HepG2 (cell line): ENCODE measurements around the gene SHLD1. TPM values are rescaled to one million over a fixed set of nuclear protein-coding genes. Genes with fewer than 3 reads are reported as not detected.

Source experiments
- CTCF ChIP-seq: sonication (generic); formaldehyde crosslinking; IDR thresholded peaks from 2 replicates; pipeline ENCODE4 v1.5.0; 2020; ENCODE audit warnings: mild to moderate bottlenecking, missing genetic modification reagents, moderate library complexity
- KDM5B ChIP-seq: sonication (generic); formaldehyde crosslinking; IDR thresholded peaks from 2 replicates; pipeline ENCODE4 v1.4.0; 2020; ENCODE audit warnings: missing genetic modification reagents, mild to moderate bottlenecking, borderline replicate concordance
- KDM6A ChIP-seq: IDR thresholded peaks from 2 replicates; pipeline ENCODE4 v1.6.1; 2016; ENCODE audit warnings: low read depth
- KLF9 ChIP-seq: IDR thresholded peaks from 2 replicates; pipeline ENCODE4 v1.6.1; 2016; ENCODE audit warnings: low read depth
- LBX2 ChIP-seq: sonication (generic); formaldehyde crosslinking; IDR thresholded peaks from 2 replicates; pipeline ENCODE4 v1.5.0; 2020; ENCODE audit warnings: missing genetic modification reagents, mild to moderate bottlenecking, borderline replicate concordance
- MAF1 ChIP-seq: sonication (generic); formaldehyde crosslinking; IDR thresholded peaks from 2 replicates; pipeline ENCODE4 v1.5.0; 2020; ENCODE audit warnings: missing genetic modification reagents, borderline replicate concordance
- ZNF143 ChIP-seq: sonication (generic); formaldehyde crosslinking; IDR thresholded peaks from 2 replicates; pipeline ENCODE4 v1.4.0; 2020; ENCODE audit warnings: missing genetic modification reagents
- ZNF280D ChIP-seq: sonication (generic); formaldehyde crosslinking; IDR thresholded peaks from 2 replicates; pipeline ENCODE4 v1.5.1; 2020; ENCODE audit warnings: mild to moderate bottlenecking, missing genetic modification reagents
- ZNF383 ChIP-seq: sonication (generic); formaldehyde crosslinking; IDR thresholded peaks from 2 replicates; pipeline ENCODE4 v1.4.0; 2020; ENCODE audit warnings: missing genetic modification reagents, mild to moderate bottlenecking, borderline replicate concordance
- ZNF441 ChIP-seq: sonication (generic); formaldehyde crosslinking; IDR thresholded peaks from 2 replicates; pipeline ENCODE4 v1.7.0; 2021; ENCODE audit warnings: missing genetic modification reagents, borderline replicate concordance
- ZNF496 ChIP-seq: sonication (generic); formaldehyde crosslinking; IDR thresholded peaks from 2 replicates; pipeline ENCODE4 v1.8.1; 2023; ENCODE audit warnings: mild to moderate bottlenecking, moderate library complexity, missing genetic modification reagents; ENCODE audit not compliant: insufficient replicate concordance
- ZNF577 ChIP-seq: sonication (generic); formaldehyde crosslinking; IDR thresholded peaks from 2 replicates; pipeline ENCODE4 v1.4.0; 2020; ENCODE audit warnings: mild to moderate bottlenecking, low read depth, missing genetic modification reagents, borderline replicate concordance
- ZNF672 ChIP-seq: sonication (generic); formaldehyde crosslinking; IDR thresholded peaks from 2 replicates; pipeline ENCODE4 v1.8.1; 2022; ENCODE audit warnings: missing genetic modification reagents
- polyA plus RNA-seq, 8 experiments: library from polyadenylated mRNA; depleted of rRNA in 3 of 8; stranded (reverse) in 7 of 8; unstranded in 1 of 8; fragments of >200 nt; fragmentation: Illumina TruSeq in 4 of 8; extraction: Trizol in 4 of 8; gene quantifications; 2 replicates each; pipeline versions ENCODE4 v1.2.1 to v1.2.3, GENCODE V29; 2011 to 2016; ENCODE audit warnings: low read depth in 4 of 8, missing spikeins in 1 of 8, mixed read lengths in 1 of 8; ENCODE audit not compliant: insufficient read depth in 1 of 8
- total RNA-seq, 5 experiments: library from RNA; depleted of rRNA; stranded (reverse); fragments of >200 nt; fragmentation: Illumina TruSeq; extraction: Trizol; gene quantifications; 2 replicates each; pipeline ENCODE4 v1.2.3, GENCODE V29; 2016; ENCODE audit warnings: low read depth in 1 of 5
- TF ChIP-seq, protein P1 (sequence below): sonication (generic); formaldehyde crosslinking; IDR thresholded peaks from 2 replicates; pipeline ENCODE4 v1.8.0; 2022; ENCODE audit warnings: mild to moderate bottlenecking, missing genetic modification reagents; ENCODE audit not compliant: insufficient replicate concordance
- TF ChIP-seq, protein P2 (sequence below), 2 experiments: sonication (generic) in 1 of 2; formaldehyde crosslinking in 1 of 2; IDR thresholded peaks; 2 replicates each; pipeline versions ENCODE4 v1.4.0 to v1.6.1; 2018 to 2020; ENCODE audit warnings: missing genetic modification reagents in 2 of 2, borderline replicate concordance in 1 of 2, low read depth in 1 of 2, mild to moderate bottlenecking in 1 of 2, missing biosample characterization in 1 of 2
- TF ChIP-seq, protein P3 (sequence below): sonication (generic); formaldehyde crosslinking; IDR thresholded peaks from 2 replicates; pipeline ENCODE4 v1.5.0; 2020; ENCODE audit warnings: missing genetic modification reagents

Gene SHLD1
- total and polyA plus RNA-seq, 2 of the 13 experiments (the other 11 are each of a cell fraction or from before 2014, with no cell fraction given), result 8.9 to 10.0 TPM

DNA sequence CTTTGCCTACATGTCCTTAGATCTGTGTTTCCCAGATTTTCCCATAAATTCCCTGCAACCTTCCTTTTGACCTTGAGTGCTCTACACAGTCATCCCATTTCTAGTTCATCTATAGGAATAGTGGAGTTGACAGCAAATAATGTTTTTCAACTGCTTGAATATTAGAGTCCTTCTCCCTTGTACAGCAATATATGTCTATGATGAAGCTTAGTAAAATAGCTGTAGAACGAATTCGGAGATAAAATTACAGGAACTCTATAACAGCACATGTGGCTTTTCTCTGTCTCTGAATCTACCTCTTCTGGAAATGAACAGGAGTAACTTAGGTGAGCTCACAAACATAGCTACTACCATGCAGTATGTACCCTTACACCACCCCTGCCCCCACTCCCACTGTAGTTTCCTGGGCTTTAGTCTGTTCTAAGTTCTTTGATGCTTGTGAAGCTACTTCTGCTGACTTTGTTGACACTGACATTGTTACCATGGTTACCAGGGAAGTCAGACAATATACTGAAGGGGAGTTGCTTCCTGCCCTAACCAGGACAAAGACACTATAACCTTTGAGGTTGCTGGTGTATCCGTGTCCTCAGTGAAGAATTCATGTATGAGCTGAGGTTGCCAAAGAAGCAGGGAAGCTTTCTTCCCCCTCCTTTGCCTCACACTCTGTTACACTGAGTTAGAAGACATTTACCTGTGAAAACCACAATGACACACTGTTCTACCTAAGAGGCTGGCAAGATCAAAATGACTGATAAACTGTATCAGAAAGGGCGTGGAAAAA, 35.8 kb upstream of the SHLD1 start (continued):
- TF ChIP-seq CTCF (CRISPR knock-in tag), result no peak
- TF ChIP-seq ZNF577 (CRISPR knock-in tag), result no peak
- TF ChIP-seq, protein P1, sequence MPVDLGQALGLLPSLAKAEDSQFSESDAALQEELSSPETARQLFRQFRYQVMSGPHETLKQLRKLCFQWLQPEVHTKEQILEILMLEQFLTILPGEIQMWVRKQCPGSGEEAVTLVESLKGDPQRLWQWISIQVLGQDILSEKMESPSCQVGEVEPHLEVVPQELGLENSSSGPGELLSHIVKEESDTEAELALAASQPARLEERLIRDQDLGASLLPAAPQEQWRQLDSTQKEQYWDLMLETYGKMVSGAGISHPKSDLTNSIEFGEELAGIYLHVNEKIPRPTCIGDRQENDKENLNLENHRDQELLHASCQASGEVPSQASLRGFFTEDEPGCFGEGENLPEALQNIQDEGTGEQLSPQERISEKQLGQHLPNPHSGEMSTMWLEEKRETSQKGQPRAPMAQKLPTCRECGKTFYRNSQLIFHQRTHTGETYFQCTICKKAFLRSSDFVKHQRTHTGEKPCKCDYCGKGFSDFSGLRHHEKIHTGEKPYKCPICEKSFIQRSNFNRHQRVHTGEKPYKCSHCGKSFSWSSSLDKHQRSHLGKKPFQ (CRISPR knock-in tag), result no peak
- no peak for TF ChIP-seq KLF9 (CRISPR knock-in tag)
- TF ChIP-seq, protein P2, sequence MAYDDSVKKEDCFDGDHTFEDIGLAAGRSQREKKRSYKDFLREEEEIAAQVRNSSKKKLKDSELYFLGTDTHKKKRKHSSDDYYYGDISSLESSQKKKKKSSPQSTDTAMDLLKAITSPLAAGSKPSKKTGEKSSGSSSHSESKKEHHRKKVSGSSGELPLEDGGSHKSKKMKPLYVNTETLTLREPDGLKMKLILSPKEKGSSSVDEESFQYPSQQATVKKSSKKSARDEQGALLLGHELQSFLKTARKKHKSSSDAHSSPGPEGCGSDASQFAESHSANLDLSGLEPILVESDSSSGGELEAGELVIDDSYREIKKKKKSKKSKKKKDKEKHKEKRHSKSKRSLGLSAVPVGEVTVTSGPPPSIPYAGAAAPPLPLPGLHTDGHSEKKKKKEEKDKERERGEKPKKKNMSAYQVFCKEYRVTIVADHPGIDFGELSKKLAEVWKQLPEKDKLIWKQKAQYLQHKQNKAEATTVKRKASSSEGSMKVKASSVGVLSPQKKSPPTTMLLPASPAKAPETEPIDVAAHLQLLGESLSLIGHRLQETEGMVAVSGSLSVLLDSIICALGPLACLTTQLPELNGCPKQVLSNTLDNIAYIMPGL (CRISPR knock-in tag; IDR thresholded peaks at IDR 0.05; ENCODE audit: borderline replicate concordance in 1 of 2, low read depth in 1 of 2), result peak in 1 of 2 experiments; percentile 71; a peak in 1 of 4 replicates
- no peak for TF ChIP-seq ZNF672
- no peak for TF ChIP-seq MAF1
- TF ChIP-seq ZNF280D (CRISPR knock-in tag), result no peak
- no peak for TF ChIP-seq KDM5B (CRISPR knock-in tag)
- TF ChIP-seq, protein P3, sequence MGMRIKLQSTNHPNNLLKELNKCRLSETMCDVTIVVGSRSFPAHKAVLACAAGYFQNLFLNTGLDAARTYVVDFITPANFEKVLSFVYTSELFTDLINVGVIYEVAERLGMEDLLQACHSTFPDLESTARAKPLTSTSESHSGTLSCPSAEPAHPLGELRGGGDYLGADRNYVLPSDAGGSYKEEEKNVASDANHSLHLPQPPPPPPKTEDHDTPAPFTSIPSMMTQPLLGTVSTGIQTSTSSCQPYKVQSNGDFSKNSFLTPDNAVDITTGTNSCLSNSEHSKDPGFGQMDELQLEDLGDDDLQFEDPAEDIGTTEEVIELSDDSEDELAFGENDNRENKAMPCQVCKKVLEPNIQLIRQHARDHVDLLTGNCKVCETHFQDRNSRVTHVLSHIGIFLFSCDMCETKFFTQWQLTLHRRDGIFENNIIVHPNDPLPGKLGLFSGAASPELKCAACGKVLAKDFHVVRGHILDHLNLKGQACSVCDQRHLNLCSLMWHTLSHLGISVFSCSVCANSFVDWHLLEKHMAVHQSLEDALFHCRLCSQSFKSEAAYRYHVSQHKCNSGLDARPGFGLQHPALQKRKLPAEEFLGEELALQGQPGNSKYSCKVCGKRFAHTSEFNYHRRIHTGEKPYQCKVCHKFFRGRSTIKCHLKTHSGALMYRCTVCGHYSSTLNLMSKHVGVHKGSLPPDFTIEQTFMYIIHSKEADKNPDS (CRISPR knock-in tag), result peak; percentile 55; the same call in 1 of the 2 replicates
- TF ChIP-seq ZNF383 (CRISPR knock-in tag), result no peak
- TF ChIP-seq ZNF496 (CRISPR knock-in tag), result no peak
- peak; percentile 59; the same call in 1 of the 2 replicates for TF ChIP-seq KDM6A (CRISPR knock-in tag)
- TF ChIP-seq LBX2, result no peak
- no peak for TF ChIP-seq ZNF143 (CRISPR knock-in tag)
- 0 out of 2 replicates have a peak, but pooled peaks have one; percentile 46 for TF ChIP-seq ZNF441
